AG04450 (cell line): ENCODE results near the gene USP17L13. TPM values are rescaled to one million over a fixed set of nuclear protein-coding genes. Genes with fewer than 3 reads are reported as not detected.
"Not testable (repeated sequence)": the region's sequence is repeated elsewhere in the genome, so short reads cannot be mapped to it uniquely, and the experiment has no call there.

ENCODE experiments used
- CTCF ChIA-PET: fragments of 300-600, 350-600 bp; formaldehyde crosslinking; extraction: SDS; loops from one replicate; lab custom pipeline; 2022; ENCODE audit warnings: antibody characterized with exemption, inconsistent platforms; lab: Charles Lee
- POLR2A ChIA-PET: fragments of 350-600 bp; formaldehyde crosslinking; extraction: SDS; loops from one replicate; lab custom pipeline; 2021; ENCODE audit warnings: antibody characterized with exemption, inconsistent platforms; lab: Yijun Ruan, JAX
- DNase-seq: peaks from one replicate; pipeline ENCODE4 v3.0.0-alpha.2; 2011; ENCODE audit warnings: low read depth, low spot score
- H3K27ac ChIP-seq: one replicate; pipeline ENCODE4 v1.5.1; 2012; ENCODE audit warnings: low read depth, low read length, control low read depth
- H3K27me3 ChIP-seq: one replicate; pipeline ENCODE4 v1.6.0; 2012; ENCODE audit warnings: low read length; ENCODE audit not compliant: control insufficient read depth, insufficient read depth
- H3K4me3 ChIP-seq: 2 replicates; pipeline ENCODE4 v1.5.1; 2011; ENCODE audit warnings: mild to moderate bottlenecking, low read depth, low read length, control low read depth
- H3K9me3 ChIP-seq: 2 replicates; pipeline ENCODE4 v1.5.1; 2012; ENCODE audit warnings: low read length; ENCODE audit not compliant: control insufficient read depth, insufficient read depth
- polyA plus RNA-seq: library from polyadenylated mRNA; depleted of rRNA; stranded (reverse); fragments of >200 nt; gene quantifications from 2 replicates; pipeline ENCODE4 v1.2.3, GENCODE V29; 2011; rRNA removed

The USP17L13 gene
- polyA plus RNA-seq, 1 experiment = not detected

DNA sequence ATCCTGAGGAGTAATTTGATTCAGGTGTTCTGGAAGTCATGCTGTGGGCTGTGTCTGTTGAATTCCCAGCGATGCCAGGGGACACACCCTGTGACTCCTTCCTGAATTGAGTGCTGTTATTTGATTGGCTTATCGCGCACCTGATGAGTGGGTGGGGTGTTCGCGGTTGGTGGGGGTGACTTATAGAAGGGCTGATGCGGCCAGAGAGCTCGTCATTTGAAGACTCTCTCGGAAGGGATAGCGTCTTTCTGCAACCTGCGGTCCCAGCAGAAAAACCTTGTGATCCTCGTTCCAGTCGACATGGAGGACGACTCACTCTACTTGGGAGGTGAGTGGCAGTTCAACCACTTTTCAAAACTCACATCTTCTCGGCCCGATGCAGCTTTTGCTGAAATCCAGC is 33.1 kb downstream of the USP17L13 start, which contains the start of gene USP17L20:
Gene USP17L20 (plus strand): TSS at position 301 of the 400 bp plus-strand sequence. CDS start 0 bp downstream, at position 301.
- CTCF ChIA-PET, H3K27ac ChIP-seq, H3K4me3 ChIP-seq, POLR2A ChIA-PET, DNase-seq, H3K9me3 ChIP-seq, H3K27me3 ChIP-seq: not testable (repeated sequence)

GRCh38 chr4:9262572-9262971 is 37.9 kb downstream of the USP17L13 start, which contains the start of gene USP17L21:
Gene USP17L21, plus strand, starts transcription at chr4:9262872. Its CDS starts 0 bp downstream, at chr4:9262872.
- POLR2A ChIA-PET, H3K4me3 ChIP-seq, H3K27ac ChIP-seq, H3K9me3 ChIP-seq, H3K27me3 ChIP-seq, CTCF ChIA-PET, DNase-seq: not testable (repeated sequence)

GRCh38 chr4:9267319-9267718 is 42.6 kb downstream of the USP17L13 start, which contains the start of gene USP17L22:
Gene USP17L22, plus strand, starts transcription at chr4:9267619. Its CDS starts 0 bp downstream, at chr4:9267619.
- H3K27ac ChIP-seq, CTCF ChIA-PET, DNase-seq, H3K9me3 ChIP-seq, H3K4me3 ChIP-seq, POLR2A ChIA-PET, H3K27me3 ChIP-seq: not testable (repeated sequence)

DNA sequence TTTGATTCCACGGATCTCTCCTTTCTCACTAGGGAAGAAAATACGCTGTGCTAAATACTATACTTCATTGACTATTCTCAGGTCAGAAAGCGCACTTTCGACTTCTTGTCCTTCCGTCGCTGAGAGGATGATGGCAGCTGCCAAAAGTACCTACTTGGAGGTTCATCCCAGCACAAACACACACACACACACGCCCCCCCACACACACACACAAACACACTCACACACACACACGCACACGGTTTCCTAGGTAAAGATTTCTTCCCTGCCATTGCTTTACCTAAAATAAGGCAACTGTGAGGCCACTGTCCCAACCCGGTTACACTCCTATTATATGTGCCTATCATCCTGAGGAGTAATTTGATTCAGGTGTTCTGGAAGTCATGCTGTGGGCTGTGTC is 47.0 kb downstream of the USP17L13 start:
- H3K27ac ChIP-seq, DNase-seq, POLR2A ChIA-PET, H3K27me3 ChIP-seq, H3K9me3 ChIP-seq, CTCF ChIA-PET, H3K4me3 ChIP-seq: not testable (repeated sequence)

Other genes with a start within 250 kb of the USP17L13 start
- gene FAM90A26, start 54.5 kb upstream of the USP17L13 start, polyA plus RNA-seq = not detected in 2 replicates
- gene USP17L10, start 14.2 kb upstream of the USP17L13 start, polyA plus RNA-seq = not detected in 2 replicates
- not detected in 2 replicates for gene USP17L11, start 9.5 kb upstream of the USP17L13 start, polyA plus RNA-seq
- gene USP17L12, start 4.7 kb upstream of the USP17L13 start, polyA plus RNA-seq = not detected in 2 replicates
- gene USP17L15, start 9.5 kb downstream of the USP17L13 start, polyA plus RNA-seq = not detected in 2 replicates
- not detected in 2 replicates for gene USP17L17, start 19.0 kb downstream of the USP17L13 start, polyA plus RNA-seq
- not detected in 2 replicates for gene USP17L18, start 23.7 kb downstream of the USP17L13 start, polyA plus RNA-seq
- gene USP17L19, start 28.5 kb downstream of the USP17L13 start, polyA plus RNA-seq = not detected in 2 replicates
- gene USP17L20, start 33.2 kb downstream of the USP17L13 start, polyA plus RNA-seq = not detected in 2 replicates
- gene USP17L21, start 38.0 kb downstream of the USP17L13 start, polyA plus RNA-seq = not detected in 2 replicates
- not detected in 2 replicates for gene USP17L22, start 42.7 kb downstream of the USP17L13 start, polyA plus RNA-seq
- gene USP17L24, start 100.3 kb downstream of the USP17L13 start, polyA plus RNA-seq = not detected in 2 replicates
- gene USP17L25, start 105.0 kb downstream of the USP17L13 start, polyA plus RNA-seq = not detected in 2 replicates
- gene USP17L26, start 109.8 kb downstream of the USP17L13 start, polyA plus RNA-seq = not detected in 2 replicates
- gene USP17L5, start 114.5 kb downstream of the USP17L13 start, polyA plus RNA-seq = not detected in 2 replicates
- not detected in 2 replicates for gene USP17L27, start 119.3 kb downstream of the USP17L13 start, polyA plus RNA-seq
- not detected in 2 replicates for gene USP17L28, start 124.0 kb downstream of the USP17L13 start, polyA plus RNA-seq
- not detected in 2 replicates for gene USP17L29, start 128.7 kb downstream of the USP17L13 start, polyA plus RNA-seq
- gene USP17L30, start 138.2 kb downstream of the USP17L13 start, polyA plus RNA-seq = not detected in 2 replicates
- not detected in 2 replicates for gene DEFB131A, start 219.5 kb downstream of the USP17L13 start, polyA plus RNA-seq